IPS-18a (cell line): ENCODE measurements around the gene MGAT4C.
"Not testable (repeated sequence)": the region's sequence is repeated elsewhere in the genome, so short reads cannot be mapped to it uniquely, and the experiment has no call there.

ENCODE experiments used
- H3K27ac ChIP-seq: one replicate; pipeline ENCODE4 v1.5.1; 2013; ENCODE audit warnings: low read length
- H3K27me3 ChIP-seq: one replicate; pipeline ENCODE4 v1.6.1; 2013; ENCODE audit warnings: mild to moderate bottlenecking, low read length; ENCODE audit not compliant: control insufficient read depth, insufficient read depth
- H3K36me3 ChIP-seq: one replicate; pipeline ENCODE4 v1.6.1; 2013; ENCODE audit warnings: low read depth, low read length; ENCODE audit not compliant: control insufficient read depth
- H3K4me1 ChIP-seq: one replicate; pipeline ENCODE4 v1.6.1; 2013; ENCODE audit warnings: low read depth, low read length; ENCODE audit not compliant: control insufficient read depth
- H3K4me3 ChIP-seq: one replicate; pipeline ENCODE4 v1.5.1; 2013; ENCODE audit warnings: low read length
- H3K9ac ChIP-seq: one replicate; pipeline ENCODE4 v1.6.1; 2013; ENCODE audit warnings: mild to moderate bottlenecking, low read length, moderate library complexity
- H3K9me3 ChIP-seq: one replicate; pipeline ENCODE4 v1.6.1; 2013; ENCODE audit warnings: low read depth, low read length; ENCODE audit not compliant: control insufficient read depth

Gene MGAT4C

GRCh38 chr12:86256163-86256562 is at the start of gene MGAT4C:
MGAT4C (minus strand) TSS chr12:86256391.
- no peak within 1 kb of the TSS for H3K27ac ChIP-seq
- no peaks in the 10 kb centered on the region for H3K27me3 ChIP-seq
- H3K4me3 ChIP-seq: no peak within 1 kb of the TSS
- H3K4me1 ChIP-seq: peaks cover under 1% of the 10 kb centered on the region
- no peaks in the 10 kb centered on the region for H3K9me3 ChIP-seq
- H3K9ac ChIP-seq: no peak within 1 kb of the TSS
- H3K36me3 ChIP-seq: no peaks in the 10 kb centered on the region

GRCh38 chr12:86296396-86296795 is 40.2 kb upstream of the MGAT4C start:
- not testable (repeated sequence) for H3K36me3 ChIP-seq, H3K9ac ChIP-seq, H3K9me3 ChIP-seq, H3K4me3 ChIP-seq, H3K4me1 ChIP-seq, H3K27ac ChIP-seq, H3K27me3 ChIP-seq

- H3K36me3 ChIP-seq: no peaks in the 10 kb centered on the region
- no peaks in the 10 kb centered on the region for H3K9me3 ChIP-seq
- no peak overlapping the region for H3K9ac ChIP-seq
- H3K4me1 ChIP-seq: no peaks in the 10 kb centered on the region
- no peak overlapping the region for H3K4me3 ChIP-seq
- H3K27ac ChIP-seq: no peak overlapping the region
- H3K27me3 ChIP-seq: no peaks in the 10 kb centered on the region
Measured at GRCh38 chr12:86293682-86294240, 37.6 kb upstream of the MGAT4C start.

- H3K4me1 ChIP-seq: no peaks in the 10 kb centered on the region
- H3K36me3 ChIP-seq: no peaks in the 10 kb centered on the region
- H3K27me3 ChIP-seq: no peaks in the 10 kb centered on the region
- no peak overlapping the region for H3K9ac ChIP-seq
- no peak overlapping the region for H3K4me3 ChIP-seq
- no peaks in the 10 kb centered on the region for H3K9me3 ChIP-seq
- no peak overlapping the region for H3K27ac ChIP-seq
Measured at GRCh38 chr12:86292480-86292879, 36.3 kb upstream of the MGAT4C start.

- Histone ChIP-seq H3K9me3 (no peaks in the 10 kb centered on the region), H3K4me1 (no peaks in the 10 kb centered on the region), H3K9ac (no peak overlapping the region), H3K36me3 (no peaks in the 10 kb centered on the region), H3K27ac (no peak overlapping the region), H3K27me3 (no peaks in the 10 kb centered on the region), H3K4me3 (no peak overlapping the region)
Measured at GRCh38 chr12:86290615-86291014, 34.4 kb upstream of the MGAT4C start.

- Histone ChIP-seq H3K27ac (no peak overlapping the region), H3K27me3 (no peaks in the 10 kb centered on the region), H3K9me3 (no peaks in the 10 kb centered on the region), H3K4me3 (no peak overlapping the region), H3K9ac (no peak overlapping the region), H3K36me3 (no peaks in the 10 kb centered on the region), H3K4me1 (no peaks in the 10 kb centered on the region)
Measured at GRCh38 chr12:86286119-86286518, 29.9 kb upstream of the MGAT4C start.

GRCh38 chr12:86283620-86284019 is 27.4 kb upstream of the MGAT4C start:
- Histone ChIP-seq H3K27me3 (no peaks in the 10 kb centered on the region), H3K36me3 (no peaks in the 10 kb centered on the region), H3K4me1 (no peaks in the 10 kb centered on the region), H3K27ac (no peak overlapping the region), H3K9ac (no peak overlapping the region), H3K9me3 (no peaks in the 10 kb centered on the region), H3K4me3 (no peak overlapping the region)

- H3K36me3 ChIP-seq: no peaks in the 10 kb centered on the region
- no peak overlapping the region for H3K27ac ChIP-seq
- no peak overlapping the region for H3K9ac ChIP-seq
- no peaks in the 10 kb centered on the region for H3K9me3 ChIP-seq
- H3K4me1 ChIP-seq: no peaks in the 10 kb centered on the region
- no peak overlapping the region for H3K4me3 ChIP-seq
- no peaks in the 10 kb centered on the region for H3K27me3 ChIP-seq
Measured at GRCh38 chr12:86275356-86275755, 19.2 kb upstream of the MGAT4C start.

- H3K4me1 ChIP-seq: peaks cover 8% of the 10 kb centered on the region
- no peaks in the 10 kb centered on the region for H3K36me3 ChIP-seq
- H3K9me3 ChIP-seq: no peaks in the 10 kb centered on the region
- H3K4me3 ChIP-seq: peak overlapping the region; percentile 30
- no peak overlapping the region for H3K9ac ChIP-seq
- H3K27me3 ChIP-seq: no peaks in the 10 kb centered on the region
- H3K27ac ChIP-seq: no peak overlapping the region
Measured at GRCh38 chr12:86265329-86265695, 9.1 kb upstream of the MGAT4C start.

GRCh38 chr12:86264451-86265328 is 8.5 kb upstream of the MGAT4C start:
- H3K27me3 ChIP-seq: no peaks in the 10 kb centered on the region
- no peak overlapping the region for H3K9ac ChIP-seq
- no peaks in the 10 kb centered on the region for H3K36me3 ChIP-seq
- H3K27ac ChIP-seq: no peak overlapping the region
- H3K9me3 ChIP-seq: no peaks in the 10 kb centered on the region
- H3K4me1 ChIP-seq: peaks cover 8% of the 10 kb centered on the region
- H3K4me3 ChIP-seq: peak overlapping the region; percentile 30

GRCh38 chr12:86261578-86261977 is 5.4 kb upstream of the MGAT4C start:
- H3K9ac ChIP-seq: no peak overlapping the region
- H3K36me3 ChIP-seq: no peaks in the 10 kb centered on the region
- H3K27me3 ChIP-seq: no peaks in the 10 kb centered on the region
- no peak overlapping the region for H3K27ac ChIP-seq
- no peak overlapping the region for H3K4me3 ChIP-seq
- peaks cover 8% of the 10 kb centered on the region for H3K4me1 ChIP-seq
- H3K9me3 ChIP-seq: no peaks in the 10 kb centered on the region

- no peaks in the 10 kb centered on the region for H3K9me3 ChIP-seq
- no peaks in the 10 kb centered on the region for H3K27me3 ChIP-seq
- no peak overlapping the region for H3K27ac ChIP-seq
- H3K9ac ChIP-seq: no peak overlapping the region
- peaks cover 8% of the 10 kb centered on the region for H3K4me1 ChIP-seq
- no peak overlapping the region for H3K4me3 ChIP-seq
- H3K36me3 ChIP-seq: no peaks in the 10 kb centered on the region
Measured at GRCh38 chr12:86261142-86261541, 5.0 kb upstream of the MGAT4C start.
